ENCODE measurements around the gene NUDT16.

The NUDT16 gene

GRCh38 chr3:131381445-131382291 is at the start of gene NUDT16:
TSS of gene NUDT16 (plus strand) at chr3:131381774. CDS start at chr3:131381805, 31 bp downstream.
- peaks cover 3 to 46% (median 38%) of the 10 kb centered on the region in 5 donors for H3K4me1 ChIP-seq (ENCODE audit: control insufficient read depth in 5 of 5, insufficient read depth in 5 of 5, low read length in 5 of 5)
- H3K4me3 ChIP-seq (ENCODE audit: low read depth in 1 of 5, low read length in 5 of 5), result peak within 1 kb of the TSS; percentile 81 to 99 (median 95)
- no peaks in the 10 kb centered on the region for H3K9me3 ChIP-seq (ENCODE audit: control insufficient read depth in 5 of 5, low read length in 5 of 5)
- no peaks in the 10 kb centered on the region for H3K27me3 ChIP-seq (ENCODE audit: control insufficient read depth in 5 of 5, insufficient read depth in 4 of 5, low read length in 5 of 5)
- peak within 1 kb of the TSS; percentile 52 to 90 (median 83) for H3K9ac ChIP-seq (ENCODE audit: low read length in 5 of 5)
- peaks cover 4 to 24% (median 12%) of the 10 kb centered on the region in 5 donors for H3K36me3 ChIP-seq (ENCODE audit: control insufficient read depth in 5 of 5, insufficient read depth in 5 of 5, low read length in 5 of 5)
- peak within 1 kb of the TSS; percentile 78 for H3K27ac ChIP-seq (ENCODE audit: low read depth, low read length)

- peak overlapping the region in 1 of 5 donors; percentile 38 for H3K9ac ChIP-seq (ENCODE audit: low read length in 5 of 5)
- H3K9me3 ChIP-seq (ENCODE audit: control insufficient read depth in 5 of 5, low read length in 5 of 5), result peaks cover 0 to 6% (median 3%) of the 10 kb centered on the region in 5 donors
- H3K27me3 ChIP-seq (ENCODE audit: control insufficient read depth in 5 of 5, insufficient read depth in 4 of 5, low read length in 5 of 5), result no peaks in the 10 kb centered on the region
- H3K4me3 ChIP-seq (ENCODE audit: low read depth in 1 of 5, low read length in 5 of 5), result peak overlapping the region in 2 of 5 donors; percentile 6 to 50
- H3K27ac ChIP-seq (ENCODE audit: low read depth, low read length), result no peak overlapping the region
- H3K36me3 ChIP-seq (ENCODE audit: control insufficient read depth in 5 of 5, insufficient read depth in 5 of 5, low read length in 5 of 5), result no peaks in the 10 kb centered on the region
- H3K4me1 ChIP-seq (ENCODE audit: control insufficient read depth in 5 of 5, insufficient read depth in 5 of 5, low read length in 5 of 5), result peaks cover 0 to 4% (median 0%) of the 10 kb centered on the region in 5 donors
Measured at GRCh38 chr3:131338948-131339640, 42.5 kb upstream of the NUDT16 start.

- H3K27me3 ChIP-seq (ENCODE audit: control insufficient read depth in 5 of 5, insufficient read depth in 4 of 5, low read length in 5 of 5), result no peaks in the 10 kb centered on the region
- H3K4me1 ChIP-seq (ENCODE audit: control insufficient read depth in 5 of 5, insufficient read depth in 5 of 5, low read length in 5 of 5), result peaks cover 0 to 4% (median 0%) of the 10 kb centered on the region in 5 donors
- peaks cover 0 to 6% (median 3%) of the 10 kb centered on the region in 5 donors for H3K9me3 ChIP-seq (ENCODE audit: control insufficient read depth in 5 of 5, low read length in 5 of 5)
- H3K4me3 ChIP-seq (ENCODE audit: low read depth in 1 of 5, low read length in 5 of 5), result no peak overlapping the region
- no peak overlapping the region for H3K27ac ChIP-seq (ENCODE audit: low read depth, low read length)
- H3K36me3 ChIP-seq (ENCODE audit: control insufficient read depth in 5 of 5, insufficient read depth in 5 of 5, low read length in 5 of 5), result no peaks in the 10 kb centered on the region
- H3K9ac ChIP-seq (ENCODE audit: low read length in 5 of 5), result no peak overlapping the region
Measured at GRCh38 chr3:131341761-131342160, 39.8 kb upstream of the NUDT16 start.

DNA sequence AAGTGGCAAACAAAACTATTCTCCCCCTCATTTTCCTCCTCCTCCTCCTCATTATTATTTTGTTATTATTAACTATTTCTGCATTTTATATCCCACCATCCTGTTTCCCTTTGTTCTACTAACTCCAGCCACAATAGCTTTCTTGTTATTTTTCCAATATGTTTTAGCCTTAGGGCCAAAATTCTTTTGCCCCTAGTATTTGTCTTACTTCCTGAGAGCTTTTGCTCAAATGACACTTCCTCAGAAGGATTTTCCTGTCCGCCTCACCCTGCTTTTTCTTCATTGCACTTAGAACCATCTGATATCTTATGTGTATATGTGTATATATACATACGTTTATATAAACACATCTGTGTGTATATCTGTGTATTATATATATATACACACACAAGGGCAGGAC is 32.7 kb upstream of the NUDT16 start:
- no peaks in the 10 kb centered on the region for H3K9me3 ChIP-seq (ENCODE audit: control insufficient read depth in 5 of 5, low read length in 5 of 5)
- H3K9ac ChIP-seq (ENCODE audit: low read length in 5 of 5), result no peak overlapping the region
- H3K27me3 ChIP-seq (ENCODE audit: control insufficient read depth in 5 of 5, insufficient read depth in 4 of 5, low read length in 5 of 5), result no peaks in the 10 kb centered on the region
- H3K27ac ChIP-seq (ENCODE audit: low read depth, low read length), result no peak overlapping the region
- H3K4me3 ChIP-seq (ENCODE audit: low read depth in 1 of 5, low read length in 5 of 5), result no peak overlapping the region
- no peaks in the 10 kb centered on the region for H3K36me3 ChIP-seq (ENCODE audit: control insufficient read depth in 5 of 5, insufficient read depth in 5 of 5, low read length in 5 of 5)
- H3K4me1 ChIP-seq (ENCODE audit: control insufficient read depth in 5 of 5, insufficient read depth in 5 of 5, low read length in 5 of 5), result no peaks in the 10 kb centered on the region

GRCh38 chr3:131349454-131349853 is 32.1 kb upstream of the NUDT16 start:
- H3K4me1 ChIP-seq (ENCODE audit: control insufficient read depth in 5 of 5, insufficient read depth in 5 of 5, low read length in 5 of 5), result no peaks in the 10 kb centered on the region
- no peaks in the 10 kb centered on the region for H3K27me3 ChIP-seq (ENCODE audit: control insufficient read depth in 5 of 5, insufficient read depth in 4 of 5, low read length in 5 of 5)
- H3K9me3 ChIP-seq (ENCODE audit: control insufficient read depth in 5 of 5, low read length in 5 of 5), result no peaks in the 10 kb centered on the region
- no peak overlapping the region for H3K27ac ChIP-seq (ENCODE audit: low read depth, low read length)
- no peak overlapping the region for H3K4me3 ChIP-seq (ENCODE audit: low read depth in 1 of 5, low read length in 5 of 5)
- H3K9ac ChIP-seq (ENCODE audit: low read length in 5 of 5), result no peak overlapping the region
- H3K36me3 ChIP-seq (ENCODE audit: control insufficient read depth in 5 of 5, insufficient read depth in 5 of 5, low read length in 5 of 5), result no peaks in the 10 kb centered on the region

- no peaks in the 10 kb centered on the region for H3K9me3 ChIP-seq (ENCODE audit: control insufficient read depth in 5 of 5, low read length in 5 of 5)
- H3K27me3 ChIP-seq (ENCODE audit: control insufficient read depth in 5 of 5, insufficient read depth in 4 of 5, low read length in 5 of 5), result no peaks in the 10 kb centered on the region
- H3K4me1 ChIP-seq (ENCODE audit: control insufficient read depth in 5 of 5, insufficient read depth in 5 of 5, low read length in 5 of 5), result no peaks in the 10 kb centered on the region
- H3K36me3 ChIP-seq (ENCODE audit: control insufficient read depth in 5 of 5, insufficient read depth in 5 of 5, low read length in 5 of 5), result no peaks in the 10 kb centered on the region
- no peak overlapping the region for H3K27ac ChIP-seq (ENCODE audit: low read depth, low read length)
- H3K4me3 ChIP-seq (ENCODE audit: low read depth in 1 of 5, low read length in 5 of 5), result no peak overlapping the region
- H3K9ac ChIP-seq (ENCODE audit: low read length in 5 of 5), result no peak overlapping the region
Measured at GRCh38 chr3:131349946-131350347, 31.6 kb upstream of the NUDT16 start.

- no peaks in the 10 kb centered on the region for H3K4me1 ChIP-seq (ENCODE audit: control insufficient read depth in 5 of 5, insufficient read depth in 5 of 5, low read length in 5 of 5)
- no peak overlapping the region for H3K27ac ChIP-seq (ENCODE audit: low read depth, low read length)
- H3K27me3 ChIP-seq (ENCODE audit: control insufficient read depth in 5 of 5, insufficient read depth in 4 of 5, low read length in 5 of 5), result no peaks in the 10 kb centered on the region
- no peaks in the 10 kb centered on the region for H3K36me3 ChIP-seq (ENCODE audit: control insufficient read depth in 5 of 5, insufficient read depth in 5 of 5, low read length in 5 of 5)
- no peaks in the 10 kb centered on the region for H3K9me3 ChIP-seq (ENCODE audit: control insufficient read depth in 5 of 5, low read length in 5 of 5)
- no peak overlapping the region for H3K4me3 ChIP-seq (ENCODE audit: low read depth in 1 of 5, low read length in 5 of 5)
- H3K9ac ChIP-seq (ENCODE audit: low read length in 5 of 5), result no peak overlapping the region
Measured at GRCh38 chr3:131350506-131350905, 31.1 kb upstream of the NUDT16 start.

- no peaks in the 10 kb centered on the region for H3K9me3 ChIP-seq (ENCODE audit: control insufficient read depth in 5 of 5, low read length in 5 of 5)
- H3K4me1 ChIP-seq (ENCODE audit: control insufficient read depth in 5 of 5, insufficient read depth in 5 of 5, low read length in 5 of 5), result no peaks in the 10 kb centered on the region
- no peak overlapping the region for H3K9ac ChIP-seq (ENCODE audit: low read length in 5 of 5)
- no peaks in the 10 kb centered on the region for H3K27me3 ChIP-seq (ENCODE audit: control insufficient read depth in 5 of 5, insufficient read depth in 4 of 5, low read length in 5 of 5)
- no peaks in the 10 kb centered on the region for H3K36me3 ChIP-seq (ENCODE audit: control insufficient read depth in 5 of 5, insufficient read depth in 5 of 5, low read length in 5 of 5)
- no peak overlapping the region for H3K4me3 ChIP-seq (ENCODE audit: low read depth in 1 of 5, low read length in 5 of 5)
- no peak overlapping the region for H3K27ac ChIP-seq (ENCODE audit: low read depth, low read length)
Measured at GRCh38 chr3:131353016-131353877, 28.3 kb upstream of the NUDT16 start.

- Histone ChIP-seq H3K27me3 (ENCODE audit: control insufficient read depth in 5 of 5, insufficient read depth in 4 of 5, low read length in 5 of 5) (no peaks in the 10 kb centered on the region), H3K27ac (ENCODE audit: low read depth, low read length) (no peak overlapping the region), H3K4me1 (ENCODE audit: control insufficient read depth in 5 of 5, insufficient read depth in 5 of 5, low read length in 5 of 5) (no peaks in the 10 kb centered on the region), H3K36me3 (ENCODE audit: control insufficient read depth in 5 of 5, insufficient read depth in 5 of 5, low read length in 5 of 5) (no peaks in the 10 kb centered on the region), H3K9me3 (ENCODE audit: control insufficient read depth in 5 of 5, low read length in 5 of 5) (no peaks in the 10 kb centered on the region), H3K4me3 (ENCODE audit: low read depth in 1 of 5, low read length in 5 of 5) (no peak overlapping the region), H3K9ac (ENCODE audit: low read length in 5 of 5) (no peak overlapping the region)
Measured at GRCh38 chr3:131353986-131354385, 27.6 kb upstream of the NUDT16 start.
